ENCODE results near the gene ZC2HC1C.
"Not testable (repeated sequence)": the region's sequence is repeated elsewhere in the genome, so short reads cannot be mapped to it uniquely, and the experiment has no call there.

Gene ZC2HC1C

GRCh38 chr14:75098212-75098611, 28.8 kb downstream of the ZC2HC1C start:
- no peak for DNase-seq

- DNase-seq, result no peak
Observed at GRCh38 chr14:75098682-75099081, 29.2 kb downstream of the ZC2HC1C start.

DNA sequence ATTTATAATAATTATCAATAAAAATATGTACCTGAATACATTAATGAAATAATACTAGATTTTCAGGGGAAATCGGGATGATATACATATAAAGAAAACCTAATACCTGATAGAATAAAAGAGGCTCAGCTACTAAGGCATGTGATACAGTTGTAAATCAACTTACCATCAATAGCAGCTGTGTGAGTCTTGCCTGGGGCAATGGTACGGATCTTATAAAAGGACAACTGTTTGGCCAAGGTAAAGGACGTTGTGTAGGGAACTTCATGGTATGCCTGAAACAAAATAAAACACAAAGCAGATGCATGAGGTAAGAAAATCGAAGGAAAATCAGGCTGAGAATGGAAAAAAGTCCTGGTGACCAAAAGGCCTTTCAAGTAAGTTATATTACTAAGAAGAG, 32.0 kb downstream of the ZC2HC1C start:
- no peak for DNase-seq

DNA sequence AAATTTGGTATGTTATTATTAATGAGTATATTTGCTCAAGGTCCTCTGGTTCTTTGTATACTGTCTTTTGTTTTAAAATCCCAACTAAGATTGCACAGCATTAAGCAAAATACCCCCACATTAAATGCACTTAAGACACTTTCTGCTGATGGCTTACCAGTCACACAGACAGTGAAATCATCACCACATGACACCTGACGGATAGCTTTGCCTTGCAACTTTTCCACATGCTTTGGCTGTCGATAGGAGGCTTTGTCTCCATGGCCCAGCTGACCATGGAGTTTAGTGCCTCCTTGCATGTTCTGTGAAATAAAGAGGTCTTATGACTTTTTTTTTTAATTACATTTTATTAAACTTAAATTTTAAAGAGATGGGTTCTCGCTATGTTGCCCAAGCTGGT, 37.7 kb downstream of the ZC2HC1C start:
- DNase-seq, result no peak

DNA sequence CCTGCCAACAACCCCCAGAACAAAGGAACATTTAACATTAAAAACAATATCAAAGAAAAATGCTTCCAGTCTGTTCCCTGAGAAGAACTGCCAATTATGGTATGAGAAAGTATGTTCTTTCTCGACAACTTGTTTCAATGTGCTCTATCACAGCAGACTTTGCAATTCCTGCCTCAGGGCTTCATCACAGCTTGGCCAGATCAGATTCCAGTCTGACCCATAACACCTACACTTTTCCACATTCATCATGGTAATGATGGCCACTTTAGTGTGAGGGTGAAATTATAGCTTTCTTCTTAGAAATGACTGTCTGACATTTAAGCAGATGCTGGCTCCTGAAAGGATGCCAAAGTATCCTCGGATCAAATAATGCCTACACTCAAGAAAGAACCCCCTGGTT, 40.4 kb downstream of the ZC2HC1C start:
- DNase-seq, result no peak

- DNase-seq, result no peak
Observed at GRCh38 chr14:75113932-75114539, 44.6 kb downstream of the ZC2HC1C start.

DNA sequence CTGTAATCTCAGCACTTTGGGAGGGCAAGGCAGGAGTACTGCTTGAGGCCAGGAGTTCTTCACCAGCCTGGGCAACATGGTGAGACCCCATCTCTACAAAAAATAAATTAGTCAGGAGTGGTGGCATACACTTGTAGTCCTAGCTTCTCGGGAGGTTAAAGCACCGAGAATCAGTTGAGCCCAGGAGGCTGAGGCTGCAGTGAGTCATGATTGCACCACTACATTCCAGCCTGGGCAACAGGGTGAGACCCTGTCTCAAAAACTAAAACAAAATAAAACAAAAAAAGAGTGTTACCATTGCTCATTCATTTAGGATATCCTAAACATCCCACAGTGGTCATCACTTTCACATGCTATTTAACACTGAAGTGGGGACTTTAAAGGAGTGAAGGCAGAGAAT, 49.6 kb downstream of the ZC2HC1C start:
- DNase-seq, result no peak

DNA sequence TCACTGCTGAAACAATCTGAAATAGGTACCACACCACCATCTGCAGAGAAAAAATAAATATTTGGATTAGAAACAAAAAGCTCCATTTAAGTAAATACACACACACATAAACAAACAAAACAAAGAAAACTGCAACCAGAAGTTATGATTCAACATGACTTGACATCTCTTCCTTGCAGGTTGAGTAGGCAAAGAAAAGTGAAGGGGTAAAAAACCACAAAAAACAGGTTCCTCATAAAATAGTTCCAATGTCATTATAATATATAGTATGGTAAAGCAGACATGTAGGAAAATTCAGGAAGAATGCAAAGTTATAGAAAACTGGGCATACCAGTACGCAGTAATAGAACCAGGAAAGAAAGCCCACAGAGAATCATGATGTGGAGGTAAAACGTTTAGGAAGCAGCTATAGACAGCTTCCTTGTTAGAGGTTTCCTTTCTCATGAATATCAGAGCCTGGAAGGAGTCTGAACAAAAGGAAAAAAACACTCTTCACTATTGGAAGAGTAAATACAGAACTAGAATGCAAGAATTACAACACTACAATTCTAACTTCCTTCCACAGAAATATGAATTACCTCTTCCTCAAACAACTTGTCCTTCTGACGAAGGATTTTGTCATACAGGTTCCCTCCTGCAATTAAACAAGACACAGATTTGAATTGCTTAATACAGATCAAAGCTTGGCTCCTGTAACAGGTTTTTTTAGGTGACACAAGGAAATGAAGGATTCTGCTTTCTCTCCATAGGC, 51.3 kb downstream of the ZC2HC1C start:
- DNase-seq, result no peak

DNA sequence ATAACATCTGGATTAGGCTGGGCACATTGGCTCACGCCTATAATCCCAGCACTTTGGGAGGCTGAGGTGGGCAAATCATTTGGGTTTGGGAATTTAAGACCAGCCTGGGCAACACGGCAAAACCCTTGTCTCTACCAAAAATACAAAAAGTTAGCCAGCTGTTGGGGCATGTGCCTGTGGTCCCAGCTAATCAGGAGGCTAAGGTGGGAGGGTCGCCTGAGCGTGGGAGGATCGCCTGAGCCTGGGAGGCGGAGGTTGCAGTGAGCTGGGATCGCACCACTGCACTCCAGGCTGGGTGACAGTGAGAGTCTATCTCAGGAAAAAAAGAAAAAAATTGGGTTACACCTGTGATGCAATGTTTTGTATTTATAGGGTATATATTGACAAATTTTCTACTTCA, 52.1 kb downstream of the ZC2HC1C start:
- DNase-seq, result no peak

GRCh38 chr14:75123991-75124390, 54.5 kb downstream of the ZC2HC1C start:
- DNase-seq, result no peak

DNA sequence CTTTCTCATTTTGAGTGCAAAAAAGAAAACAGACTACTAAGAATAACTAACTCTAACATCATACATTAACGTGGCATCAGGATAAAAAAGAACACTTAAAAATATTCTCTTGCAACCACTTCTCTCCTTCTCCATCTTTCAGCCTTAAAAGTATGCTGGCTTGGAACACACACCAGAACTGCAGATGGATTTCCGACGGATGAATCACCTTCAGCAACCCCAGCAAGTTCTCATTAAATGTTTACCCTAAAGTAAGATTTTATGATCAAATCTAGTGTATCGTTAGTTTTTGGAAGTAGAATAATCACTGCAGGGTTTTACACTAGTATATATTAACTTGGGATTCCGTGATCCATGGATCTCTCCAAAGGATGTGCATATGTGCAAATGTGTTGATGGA, 56.2 kb downstream of the ZC2HC1C start:
- no peak for DNase-seq

- DNase-seq, result no peak
Observed at GRCh38 chr14:75126121-75126544, 56.7 kb downstream of the ZC2HC1C start.

DNA sequence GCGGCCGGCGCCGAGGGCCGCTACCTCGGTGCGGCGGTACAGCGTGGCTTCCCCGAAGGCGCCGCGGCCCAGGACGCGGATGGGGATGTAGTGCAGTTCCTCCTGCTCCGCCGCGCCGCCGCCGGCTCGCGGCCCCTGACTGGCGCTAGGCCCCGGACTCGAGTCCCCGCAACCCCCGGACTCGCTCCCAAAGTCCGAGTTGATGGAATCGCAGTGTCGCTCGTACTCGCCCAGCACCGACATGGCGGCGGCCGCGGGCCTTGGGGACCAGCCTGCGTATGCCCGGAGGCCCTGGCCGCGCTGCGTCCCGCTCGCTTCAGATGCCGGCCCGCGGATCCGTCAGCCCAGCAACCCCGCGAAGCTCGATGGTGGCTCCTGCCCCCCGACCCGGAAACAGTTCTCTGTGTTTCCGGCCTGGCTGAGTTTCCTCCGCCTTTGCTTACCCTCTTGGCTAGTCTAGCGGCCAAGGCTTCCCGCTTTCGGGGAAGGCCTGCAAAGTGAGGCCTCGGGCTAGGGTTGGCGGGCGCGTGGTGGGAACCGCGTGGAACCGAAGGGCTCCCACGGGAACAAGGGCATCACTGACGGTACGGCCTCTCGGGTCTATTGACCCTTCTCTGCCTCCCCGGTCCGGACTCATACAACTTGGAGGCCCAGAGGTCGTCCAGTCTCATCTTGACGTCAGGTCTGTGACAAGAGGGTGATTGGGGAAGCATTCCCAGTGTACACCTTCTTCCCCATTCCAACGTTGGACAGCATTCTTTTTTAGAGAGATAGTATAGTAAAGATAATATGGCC, 57.4 kb downstream of the ZC2HC1C start, which contains the start of gene NEK9:
NEK9 (minus strand) TSS at position 370 of the 795 bp plus-strand sequence; CDS start at position 243, 127 bp downstream.
- DNase-seq, result peak; percentile 5

GRCh38 chr14:75127474-75127820, 58.0 kb downstream of the ZC2HC1C start:
- not testable (repeated sequence) for DNase-seq

- no peak for DNase-seq
Observed at GRCh38 chr14:75127903-75128595, 58.6 kb downstream of the ZC2HC1C start.

GRCh38 chr14:75128596-75128990, 59.2 kb downstream of the ZC2HC1C start:
- no peak for DNase-seq
